WTC11 (cell line): ENCODE measurements around the gene PPP3R1.

Experiments
- CTCF ChIP-seq: fragments of 200-600 bp; IDR thresholded peaks from 2 replicates; pipeline ENCODE4 v1.8.0; 2022; ENCODE audit warnings: antibody characterized with exemption
- ELF4 ChIP-seq: sonication (generic); formaldehyde crosslinking; IDR thresholded peaks from 2 replicates; pipeline ENCODE4 v1.8.1; 2022; ENCODE audit warnings: low read depth, mild to moderate bottlenecking, moderate library complexity, missing genetic modification reagents
- ZNF423 ChIP-seq: fragments of 250-450 bp; sonication (Bioruptor Pico); IDR thresholded peaks from 2 replicates; pipeline ENCODE4 v2.1.2; 2022; ENCODE audit warnings: mild to moderate bottlenecking, moderate library complexity
- TF ChIP-seq, protein P1 (sequence below): sonication (generic); formaldehyde crosslinking; IDR thresholded peaks from 2 replicates; pipeline ENCODE4 v1.8.1; 2022; ENCODE audit warnings: missing genetic modification reagents, borderline replicate concordance
- TF ChIP-seq, protein P2 (sequence below): sonication (generic); formaldehyde crosslinking; conservative IDR thresholded peaks from 2 replicates; pipeline ENCODE4 v1.8.1; 2022; ENCODE audit warnings: mild to moderate bottlenecking, missing genetic modification reagents
- TF ChIP-seq, protein P3 (sequence below): fragments of 250-450 bp; sonication (Bioruptor Pico); IDR thresholded peaks from 2 replicates; pipeline ENCODE4 v1.8.0; 2021; ENCODE audit warnings: mild to moderate bottlenecking
- TF ChIP-seq, protein P4 (sequence below): sonication (generic); formaldehyde crosslinking; IDR thresholded peaks from 2 replicates; pipeline ENCODE4 v1.8.0; 2022; ENCODE audit warnings: mild to moderate bottlenecking, missing genetic modification reagents

- no peak for TF ChIP-seq CTCF
- TF ChIP-seq, protein P1, sequence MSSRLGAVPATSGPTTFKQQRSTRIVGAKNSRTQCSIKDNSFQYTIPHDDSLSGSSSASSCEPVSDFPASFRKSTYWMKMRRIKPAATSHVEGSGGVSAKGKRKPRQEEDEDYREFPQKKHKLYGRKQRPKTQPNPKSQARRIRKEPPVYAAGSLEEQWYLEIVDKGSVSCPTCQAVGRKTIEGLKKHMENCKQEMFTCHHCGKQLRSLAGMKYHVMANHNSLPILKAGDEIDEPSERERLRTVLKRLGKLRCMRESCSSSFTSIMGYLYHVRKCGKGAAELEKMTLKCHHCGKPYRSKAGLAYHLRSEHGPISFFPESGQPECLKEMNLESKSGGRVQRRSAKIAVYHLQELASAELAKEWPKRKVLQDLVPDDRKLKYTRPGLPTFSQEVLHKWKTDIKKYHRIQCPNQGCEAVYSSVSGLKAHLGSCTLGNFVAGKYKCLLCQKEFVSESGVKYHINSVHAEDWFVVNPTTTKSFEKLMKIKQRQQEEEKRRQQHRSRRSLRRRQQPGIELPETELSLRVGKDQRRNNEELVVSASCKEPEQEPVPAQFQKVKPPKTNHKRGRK (CRISPR knock-in tag), result no peak
- TF ChIP-seq, protein P2, sequence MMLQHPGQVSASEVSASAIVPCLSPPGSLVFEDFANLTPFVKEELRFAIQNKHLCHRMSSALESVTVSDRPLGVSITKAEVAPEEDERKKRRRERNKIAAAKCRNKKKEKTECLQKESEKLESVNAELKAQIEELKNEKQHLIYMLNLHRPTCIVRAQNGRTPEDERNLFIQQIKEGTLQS (CRISPR knock-in tag), result no peak
- TF ChIP-seq, protein P3, sequence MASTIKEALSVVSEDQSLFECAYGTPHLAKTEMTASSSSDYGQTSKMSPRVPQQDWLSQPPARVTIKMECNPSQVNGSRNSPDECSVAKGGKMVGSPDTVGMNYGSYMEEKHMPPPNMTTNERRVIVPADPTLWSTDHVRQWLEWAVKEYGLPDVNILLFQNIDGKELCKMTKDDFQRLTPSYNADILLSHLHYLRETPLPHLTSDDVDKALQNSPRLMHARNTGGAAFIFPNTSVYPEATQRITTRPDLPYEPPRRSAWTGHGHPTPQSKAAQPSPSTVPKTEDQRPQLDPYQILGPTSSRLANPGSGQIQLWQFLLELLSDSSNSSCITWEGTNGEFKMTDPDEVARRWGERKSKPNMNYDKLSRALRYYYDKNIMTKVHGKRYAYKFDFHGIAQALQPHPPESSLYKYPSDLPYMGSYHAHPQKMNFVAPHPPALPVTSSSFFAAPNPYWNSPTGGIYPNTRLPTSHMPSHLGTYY (CRISPR knock-in tag), result no peak
- TF ChIP-seq, protein P4, sequence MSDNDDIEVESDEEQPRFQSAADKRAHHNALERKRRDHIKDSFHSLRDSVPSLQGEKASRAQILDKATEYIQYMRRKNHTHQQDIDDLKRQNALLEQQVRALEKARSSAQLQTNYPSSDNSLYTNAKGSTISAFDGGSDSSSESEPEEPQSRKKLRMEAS, result no peak
- no peak for TF ChIP-seq ELF4 (CRISPR knock-in tag)
- no peak for TF ChIP-seq ZNF423 (CRISPR knock-in tag)
Observed at GRCh38 chr2:68193144-68193543, 59.2 kb downstream of the PPP3R1 start.
